Osteoblast (primary cell): ENCODE results near the gene SNAP29. TPM values are rescaled to one million over a fixed set of nuclear protein-coding genes. Genes with fewer than 3 reads are reported as not detected.

Experiments used
- DNase-seq: peaks from one replicate; pipeline ENCODE4 v3.0.0; 2011; ENCODE audit warnings: low spot score, mixed read lengths; ENCODE audit not compliant: insufficient read length; ENCODE audit errors: missing footprints
- H2AFZ ChIP-seq: 2 replicates; pipeline ENCODE4 v1.6.0; 2011; ENCODE audit warnings: mild to moderate bottlenecking, low read length
- H3K27ac ChIP-seq: 2 replicates; pipeline ENCODE4 v1.5.1; 2011; ENCODE audit warnings: mild to moderate bottlenecking, low read depth, low read length, moderate library complexity
- H3K27me3 ChIP-seq: 2 replicates; pipeline ENCODE4 v1.6.0; 2012; ENCODE audit warnings: mild to moderate bottlenecking, control low read depth, inconsistent platforms, low read length, moderate library complexity; ENCODE audit not compliant: insufficient read depth
- H3K36me3 ChIP-seq: 2 replicates; pipeline ENCODE4 v1.5.1; 2011; ENCODE audit warnings: mild to moderate bottlenecking, low read length, control low read depth, moderate library complexity; ENCODE audit not compliant: insufficient read depth
- H3K4me1 ChIP-seq: 2 replicates; pipeline ENCODE4 v1.5.1; 2011; ENCODE audit warnings: mild to moderate bottlenecking, low read length, control low read depth, moderate library complexity; ENCODE audit not compliant: insufficient read depth
- H3K4me2 ChIP-seq: 2 replicates; pipeline ENCODE4 v1.6.0; 2011; ENCODE audit warnings: mild to moderate bottlenecking, low read length; ENCODE audit not compliant: insufficient read depth
- H3K4me3 ChIP-seq: fragments of 200-600 bp; sonication (generic); 3 replicates; pipeline ENCODE4 v1.5.1; 2012; ENCODE audit warnings: mild to moderate bottlenecking, low read length, inconsistent platforms; ENCODE audit not compliant: insufficient read depth
- H3K79me2 ChIP-seq: 2 replicates; pipeline ENCODE4 v1.6.0; 2012; ENCODE audit warnings: mild to moderate bottlenecking, low read length, control low read depth, inconsistent platforms; ENCODE audit not compliant: insufficient read depth
- H3K9me3 ChIP-seq: 2 replicates; pipeline ENCODE4 v1.5.1; 2011; ENCODE audit warnings: low read depth, low read length, control low read depth
- H4K20me1 ChIP-seq: 2 replicates; pipeline ENCODE4 v1.6.0; 2012; ENCODE audit warnings: mild to moderate bottlenecking, low read length, control low read depth; ENCODE audit not compliant: insufficient read depth
- CTCF ChIP-seq: IDR thresholded peaks from 2 replicates; pipeline ENCODE4 v1.5.1; 2011; ENCODE audit warnings: mild to moderate bottlenecking, low read depth, low read length, moderate library complexity; ENCODE audit errors: extremely low read depth
- total RNA-seq: library from RNA; depleted of rRNA; stranded (reverse); fragments of >200 nt; gene quantifications from 2 replicates; pipeline ENCODE4 v1.2.3, GENCODE V29; 2012

The SNAP29 gene
- total RNA-seq, 1 donor = 13.0 TPM

GRCh38 chr22:20839837-20840645, 18.8 kb upstream of the SNAP29 start:
- H3K4me1 ChIP-seq = no peaks in the 10 kb centered on the region
- H3K9me3 ChIP-seq = no peaks in the 10 kb centered on the region
- peaks cover 80% of the 10 kb centered on the region for H3K79me2 ChIP-seq
- no peaks in the 10 kb centered on the region for H3K36me3 ChIP-seq
- H3K4me3 ChIP-seq = no peak overlapping the region
- DNase-seq = no peak
- no peak overlapping the region for H3K27ac ChIP-seq
- H2AFZ ChIP-seq = no peak overlapping the region
- no peak for TF ChIP-seq CTCF
- no peak overlapping the region for H3K4me2 ChIP-seq
- H4K20me1 ChIP-seq = peaks cover 50% of the 10 kb centered on the region
- no peaks in the 10 kb centered on the region for H3K27me3 ChIP-seq

GRCh38 chr22:20840646-20841371, 18.0 kb upstream of the SNAP29 start:
- no peak overlapping the region for H2AFZ ChIP-seq
- H3K9me3 ChIP-seq = no peaks in the 10 kb centered on the region
- TF ChIP-seq CTCF = no peak
- no peaks in the 10 kb centered on the region for H3K36me3 ChIP-seq
- H3K27me3 ChIP-seq = no peaks in the 10 kb centered on the region
- no peak for DNase-seq
- no peak overlapping the region for H3K4me2 ChIP-seq
- no peaks in the 10 kb centered on the region for H3K4me1 ChIP-seq
- H3K79me2 ChIP-seq = peaks cover 84% of the 10 kb centered on the region
- H4K20me1 ChIP-seq = peaks cover 50% of the 10 kb centered on the region
- no peak overlapping the region for H3K4me3 ChIP-seq
- H3K27ac ChIP-seq = no peak overlapping the region

- H3K4me3 ChIP-seq = no peak overlapping the region
- no peak overlapping the region for H3K4me2 ChIP-seq
- H2AFZ ChIP-seq = no peak overlapping the region
- peaks cover 46% of the 10 kb centered on the region for H4K20me1 ChIP-seq
- H3K9me3 ChIP-seq = no peaks in the 10 kb centered on the region
- H3K27me3 ChIP-seq = no peaks in the 10 kb centered on the region
- H3K4me1 ChIP-seq = no peaks in the 10 kb centered on the region
- no peak for DNase-seq
- no peak overlapping the region for H3K27ac ChIP-seq
- peaks cover 85% of the 10 kb centered on the region for H3K79me2 ChIP-seq
- H3K36me3 ChIP-seq = no peaks in the 10 kb centered on the region
- no peak for TF ChIP-seq CTCF
These were observed 15.3 kb upstream of the SNAP29 start for GRCh38 chr22:20843501-20843900.
